SU-DHL-6 (cell line): ENCODE results near the gene TGM6.

Experiments used
- EZH2phosphoT487 ChIP-seq: fragments of 200-600 bp; sonication (generic), shearing (Covaris generic); conservative IDR thresholded peaks from 2 replicates; pipeline ENCODE4 v1.6.1; 2018; ENCODE audit warnings: mild to moderate bottlenecking, antibody characterized with exemption, low read length, moderate library complexity, mixed read lengths
- TF ChIP-seq, protein P1 (sequence below): fragments of 200-600 bp; sonication (generic); IDR thresholded peaks from one replicate; pipeline ENCODE4 v1.5.1; 2017; ENCODE audit warnings: antibody characterized with exemption, mild to moderate bottlenecking, low read length, moderate library complexity; ENCODE audit not compliant: insufficient read depth, poor library complexity, severe bottlenecking

DNA sequence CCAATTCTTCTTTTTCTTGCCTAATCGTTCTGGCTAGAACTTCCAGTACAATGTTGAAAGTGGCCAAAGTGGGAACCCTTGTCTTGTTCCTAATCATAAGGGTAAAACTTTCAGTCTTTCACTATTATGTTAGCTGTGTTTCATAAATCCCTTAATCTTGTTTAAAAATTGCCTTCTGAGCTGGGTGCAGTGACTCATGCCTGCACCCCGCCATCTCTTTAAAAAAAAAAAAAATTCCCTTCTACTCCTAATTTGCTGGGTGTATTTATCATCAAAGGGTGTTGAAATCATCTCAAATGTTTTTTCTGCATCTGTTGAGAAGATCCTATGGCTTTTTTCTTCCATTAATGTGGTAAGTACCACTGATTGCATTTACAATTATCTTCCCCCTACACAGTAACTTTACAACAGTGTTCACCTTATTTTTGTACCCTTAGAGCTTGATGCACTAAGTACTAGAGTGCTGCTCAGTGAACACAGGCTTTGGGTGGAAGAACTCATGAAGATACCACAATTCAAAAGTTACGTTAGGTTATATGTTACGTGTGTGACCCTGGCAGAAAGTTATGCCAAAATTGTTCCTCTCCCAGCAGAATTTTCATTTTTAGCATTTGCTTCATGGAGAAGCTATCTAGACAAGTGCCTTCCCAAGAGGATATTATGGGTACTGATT lies 80.2 kb downstream of the TGM6 start:
- TF ChIP-seq, protein P1, sequence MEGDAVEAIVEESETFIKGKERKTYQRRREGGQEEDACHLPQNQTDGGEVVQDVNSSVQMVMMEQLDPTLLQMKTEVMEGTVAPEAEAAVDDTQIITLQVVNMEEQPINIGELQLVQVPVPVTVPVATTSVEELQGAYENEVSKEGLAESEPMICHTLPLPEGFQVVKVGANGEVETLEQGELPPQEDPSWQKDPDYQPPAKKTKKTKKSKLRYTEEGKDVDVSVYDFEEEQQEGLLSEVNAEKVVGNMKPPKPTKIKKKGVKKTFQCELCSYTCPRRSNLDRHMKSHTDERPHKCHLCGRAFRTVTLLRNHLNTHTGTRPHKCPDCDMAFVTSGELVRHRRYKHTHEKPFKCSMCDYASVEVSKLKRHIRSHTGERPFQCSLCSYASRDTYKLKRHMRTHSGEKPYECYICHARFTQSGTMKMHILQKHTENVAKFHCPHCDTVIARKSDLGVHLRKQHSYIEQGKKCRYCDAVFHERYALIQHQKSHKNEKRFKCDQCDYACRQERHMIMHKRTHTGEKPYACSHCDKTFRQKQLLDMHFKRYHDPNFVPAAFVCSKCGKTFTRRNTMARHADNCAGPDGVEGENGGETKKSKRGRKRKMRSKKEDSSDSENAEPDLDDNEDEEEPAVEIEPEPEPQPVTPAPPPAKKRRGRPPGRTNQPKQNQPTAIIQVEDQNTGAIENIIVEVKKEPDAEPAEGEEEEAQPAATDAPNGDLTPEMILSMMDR: no peak
- no peak for TF ChIP-seq EZH2phosphoT487
